ENCODE results near the gene ATP1A2. TPM values are rescaled to one million over a fixed set of nuclear protein-coding genes. Genes with fewer than 3 reads are reported as not detected.

Gene ATP1A2
- total RNA-seq, 1 experiment from 2014 or later: 23.2 TPM

GRCh38 chr1:160149716-160150115 is 34.2 kb downstream of the ATP1A2 start:
- TF ChIP-seq CTCF (IDR thresholded peaks at IDR 0.05) (no peak), SP1 (CRISPR knock-in tag; conservative IDR thresholded peaks at IDR 0.05) (no peak), ETV6 (CRISPR knock-in tag; IDR thresholded peaks at IDR 0.05) (no peak), ATF1 (CRISPR knock-in tag; IDR thresholded peaks at IDR 0.05) (no peak), E2F4 (CRISPR knock-in tag; IDR thresholded peaks at IDR 0.05; ENCODE audit: borderline replicate concordance, low read depth) (no peak), NR2C2 (CRISPR knock-in tag; IDR thresholded peaks at IDR 0.05) (no peak), PREB (CRISPR knock-in tag; IDR thresholded peaks at IDR 0.05; ENCODE audit: borderline replicate concordance) (no peak), ATF3 (CRISPR knock-in tag; conservative IDR thresholded peaks at IDR 0.05) (no peak), E2F5 (CRISPR knock-in tag; IDR thresholded peaks at IDR 0.05) (no peak), GRHL2 (CRISPR knock-in tag; IDR thresholded peaks at IDR 0.05; ENCODE audit: insufficient replicate concordance, severe bottlenecking) (no peak)
- DNase-seq (ENCODE audit: low spot score) (no peak), ATAC-seq (no peak)
- CTCF ChIA-PET: interaction anchor here (1.1 to 2.7 kb wide), 2 partner anchors 44 to 142 kb away, joined by 3 to 7 read pairs; no protein-coding TSS in a partner anchor
- peaks cover 5% of the 10 kb centered on the region for H3K4me1 Mint-ChIP-seq
- POLR2A ChIA-PET: no interaction called here
- H3K36me3 Mint-ChIP-seq: no peaks in the 10 kb centered on the region
- H3K9me3 Mint-ChIP-seq: no peaks in the 10 kb centered on the region
- H3K27ac Mint-ChIP-seq: no peak overlapping the region
- H3K27me3 Mint-ChIP-seq (ENCODE audit: low read depth): no peaks in the 10 kb centered on the region; the same call in 1 of the 2 replicates
- no peak overlapping the region for H3K4me3 Mint-ChIP-seq

- Mint-ChIP-seq H3K27ac (no peak within 1 kb of the TSS; the same call in 1 of the 2 replicates), H3K4me1 (no peaks in the 10 kb centered on the region), H3K36me3 (no peaks in the 10 kb centered on the region), H3K4me3 (no peak within 1 kb of the TSS), H3K27me3 (ENCODE audit: low read depth) (no peaks in the 10 kb centered on the region; the same call in 1 of the 2 replicates), H3K9me3 (no peaks in the 10 kb centered on the region)
- CTCF ChIA-PET: interaction anchor here (1.4 to 2.7 kb wide), 3 partner anchors 11 to 140 kb away, joined by 3 to 10 read pairs (median 7); no protein-coding TSS in a partner anchor
- ATAC-seq: no peak
- POLR2A ChIA-PET: interaction anchor here (1.0 kb wide), 1 partner anchor 10 kb away, joined by 5 read pairs; no protein-coding TSS in a partner anchor
- no peak for DNase-seq (ENCODE audit: low spot score)
- TF ChIP-seq NFE2L1 (CRISPR knock-in tag; IDR thresholded peaks at IDR 0.05) (no peak), RELA (CRISPR knock-in tag; IDR thresholded peaks at IDR 0.05; ENCODE audit: borderline replicate concordance) (no peak), CREB1 (CRISPR knock-in tag; IDR thresholded peaks at IDR 0.05) (no peak), ZNF263 (CRISPR knock-in tag; IDR thresholded peaks at IDR 0.05; ENCODE audit: low read depth) (no peak), ATF3 (CRISPR knock-in tag; conservative IDR thresholded peaks at IDR 0.05) (no peak), NR1H2 (CRISPR knock-in tag; IDR thresholded peaks at IDR 0.05) (no peak), KAT7 (CRISPR knock-in tag; IDR thresholded peaks at IDR 0.05; ENCODE audit: borderline replicate concordance) (no peak), MLX (CRISPR knock-in tag; IDR thresholded peaks at IDR 0.05) (no peak), HMGXB4 (CRISPR knock-in tag; IDR thresholded peaks at IDR 0.05) (no peak), ZMAT4 (CRISPR knock-in tag; IDR thresholded peaks at IDR 0.05) (no peak), TEAD1 (CRISPR knock-in tag; IDR thresholded peaks at IDR 0.05) (no peak), FOXK1 (CRISPR knock-in tag; IDR thresholded peaks at IDR 0.05) (no peak), TEAD4 (CRISPR knock-in tag; IDR thresholded peaks at IDR 0.05) (no peak), AR (CRISPR knock-in tag; IDR thresholded peaks at IDR 0.05) (no peak), OVOL2 (CRISPR knock-in tag; IDR thresholded peaks at IDR 0.05; ENCODE audit: borderline replicate concordance) (no peak)
Observed at GRCh38 chr1:160151303-160151702, 35.7 kb downstream of the ATP1A2 start, which contains the start of gene ATP1A4. ATP1A4 (plus strand) TSS chr1:160151603; CDS start chr1:160152041, 438 bp downstream.

All from WTC11 (cell line).